KBM-7 (cell line): ENCODE data around the gene NAT8L.

Source experiments
- DNase-seq: peaks from one replicate; pipeline ENCODE4 v3.0.0-alpha.2; 2015
- in situ Hi-C: fragments of 300-500 bp; cut with MboI; formaldehyde crosslinking; loops from 2 replicates; pipeline ENCODE4 v1.14.3; 2020; ENCODE audit warnings: low sequenced_read_pairs, low pct_unique_long_range_greater_than_20kb, mixed read lengths

Gene NAT8L

GRCh38 chr4:2071912-2072867 lies 13.1 kb downstream of the NAT8L start:
- DNase-seq: no peak
- in situ Hi-C loops: no loop called here

- no peak for DNase-seq
Measured at GRCh38 chr4:2072971-2073807, 14.1 kb downstream of the NAT8L start.

GRCh38 chr4:2073808-2074481 lies 14.8 kb downstream of the NAT8L start:
- in situ Hi-C loops: no loop called here

More at GRCh38 chr4:2072971-2073807, 14.1 kb downstream of the NAT8L start:
- in situ Hi-C loops: no loop called here

GRCh38 chr4:2074588-2074987 lies 15.5 kb downstream of the NAT8L start:
- in situ Hi-C loops: no loop called here
- DNase-seq: no peak

More at GRCh38 chr4:2073808-2074481, 14.8 kb downstream of the NAT8L start:
- DNase-seq: no peak

GRCh38 chr4:2075171-2075986 lies 16.3 kb downstream of the NAT8L start:
- in situ Hi-C loops: no loop called here
- no peak for DNase-seq

- in situ Hi-C loops: no loop called here
Measured at GRCh38 chr4:2075987-2076907, 17.1 kb downstream of the NAT8L start.

GRCh38 chr4:2076908-2077536 lies 17.9 kb downstream of the NAT8L start:
- DNase-seq: no peak
- in situ Hi-C loops: no loop called here

More at GRCh38 chr4:2075987-2076907, 17.1 kb downstream of the NAT8L start:
- no peak for DNase-seq

- no peak for DNase-seq
- in situ Hi-C loops: no loop called here
Measured at GRCh38 chr4:2077537-2078460, 18.7 kb downstream of the NAT8L start.

- DNase-seq: no peak
- in situ Hi-C loops: no loop called here
Measured at GRCh38 chr4:2078584-2078983, 19.5 kb downstream of the NAT8L start.

GRCh38 chr4:2079006-2079405 lies 19.9 kb downstream of the NAT8L start:
- in situ Hi-C loops: no loop called here

GRCh38 chr4:2079926-2080325 lies 20.8 kb downstream of the NAT8L start:
- DNase-seq: no peak
- in situ Hi-C loops: no loop called here

More at GRCh38 chr4:2079006-2079405, 19.9 kb downstream of the NAT8L start:
- DNase-seq: no peak

- in situ Hi-C loops: no loop called here
Measured at GRCh38 chr4:2080429-2081300, 21.5 kb downstream of the NAT8L start.

GRCh38 chr4:2081540-2081939 lies 22.4 kb downstream of the NAT8L start:
- DNase-seq: no peak
- in situ Hi-C loops: no loop called here

More at GRCh38 chr4:2080429-2081300, 21.5 kb downstream of the NAT8L start:
- no peak for DNase-seq

GRCh38 chr4:2082118-2082517 lies 23.0 kb downstream of the NAT8L start:
- in situ Hi-C loops: no loop called here
- DNase-seq: no peak

GRCh38 chr4:2082627-2083026 lies 23.5 kb downstream of the NAT8L start:
- DNase-seq: no peak
- in situ Hi-C loops: no loop called here
